ENCODE measurements around the gene FAM47E.

DNA sequence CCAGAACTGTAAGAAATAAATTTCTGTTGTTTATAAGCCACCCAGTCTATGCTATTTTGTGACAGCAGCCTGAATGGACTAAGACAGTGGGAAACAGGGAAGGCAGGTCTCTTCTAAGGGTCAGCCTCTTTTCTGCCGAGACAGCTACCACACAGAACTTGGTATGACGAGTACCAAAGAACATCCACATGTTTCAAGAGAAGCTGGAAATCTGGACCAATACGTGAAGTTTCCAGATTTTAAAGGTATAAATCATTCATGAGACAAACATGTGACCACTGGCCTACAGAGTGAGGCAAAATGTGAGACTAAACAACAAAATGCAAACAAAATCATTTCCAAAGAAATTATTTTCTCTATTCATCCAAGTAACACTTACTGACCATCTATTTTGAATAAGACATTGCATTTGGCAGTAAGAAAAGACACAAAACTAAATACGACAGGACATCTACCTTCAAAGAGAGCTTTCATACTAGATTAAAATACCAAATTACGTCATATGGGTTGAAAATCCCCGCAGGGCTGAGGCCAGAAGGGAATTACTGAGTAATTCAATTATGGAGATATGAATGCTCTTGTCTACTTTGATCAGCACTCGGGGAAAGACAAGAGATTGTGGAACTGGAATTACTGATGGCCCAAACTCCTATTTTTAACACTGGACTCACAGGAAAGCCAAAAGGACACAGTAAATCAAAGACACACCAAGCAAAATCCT is 45.1 kb upstream of the FAM47E start:
- TF ChIP-seq, protein P1, sequence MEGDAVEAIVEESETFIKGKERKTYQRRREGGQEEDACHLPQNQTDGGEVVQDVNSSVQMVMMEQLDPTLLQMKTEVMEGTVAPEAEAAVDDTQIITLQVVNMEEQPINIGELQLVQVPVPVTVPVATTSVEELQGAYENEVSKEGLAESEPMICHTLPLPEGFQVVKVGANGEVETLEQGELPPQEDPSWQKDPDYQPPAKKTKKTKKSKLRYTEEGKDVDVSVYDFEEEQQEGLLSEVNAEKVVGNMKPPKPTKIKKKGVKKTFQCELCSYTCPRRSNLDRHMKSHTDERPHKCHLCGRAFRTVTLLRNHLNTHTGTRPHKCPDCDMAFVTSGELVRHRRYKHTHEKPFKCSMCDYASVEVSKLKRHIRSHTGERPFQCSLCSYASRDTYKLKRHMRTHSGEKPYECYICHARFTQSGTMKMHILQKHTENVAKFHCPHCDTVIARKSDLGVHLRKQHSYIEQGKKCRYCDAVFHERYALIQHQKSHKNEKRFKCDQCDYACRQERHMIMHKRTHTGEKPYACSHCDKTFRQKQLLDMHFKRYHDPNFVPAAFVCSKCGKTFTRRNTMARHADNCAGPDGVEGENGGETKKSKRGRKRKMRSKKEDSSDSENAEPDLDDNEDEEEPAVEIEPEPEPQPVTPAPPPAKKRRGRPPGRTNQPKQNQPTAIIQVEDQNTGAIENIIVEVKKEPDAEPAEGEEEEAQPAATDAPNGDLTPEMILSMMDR (IDR thresholded peaks at IDR 0.05; ENCODE audit: poor library complexity, severe bottlenecking), result no peak
- TF ChIP-seq, protein P2, sequence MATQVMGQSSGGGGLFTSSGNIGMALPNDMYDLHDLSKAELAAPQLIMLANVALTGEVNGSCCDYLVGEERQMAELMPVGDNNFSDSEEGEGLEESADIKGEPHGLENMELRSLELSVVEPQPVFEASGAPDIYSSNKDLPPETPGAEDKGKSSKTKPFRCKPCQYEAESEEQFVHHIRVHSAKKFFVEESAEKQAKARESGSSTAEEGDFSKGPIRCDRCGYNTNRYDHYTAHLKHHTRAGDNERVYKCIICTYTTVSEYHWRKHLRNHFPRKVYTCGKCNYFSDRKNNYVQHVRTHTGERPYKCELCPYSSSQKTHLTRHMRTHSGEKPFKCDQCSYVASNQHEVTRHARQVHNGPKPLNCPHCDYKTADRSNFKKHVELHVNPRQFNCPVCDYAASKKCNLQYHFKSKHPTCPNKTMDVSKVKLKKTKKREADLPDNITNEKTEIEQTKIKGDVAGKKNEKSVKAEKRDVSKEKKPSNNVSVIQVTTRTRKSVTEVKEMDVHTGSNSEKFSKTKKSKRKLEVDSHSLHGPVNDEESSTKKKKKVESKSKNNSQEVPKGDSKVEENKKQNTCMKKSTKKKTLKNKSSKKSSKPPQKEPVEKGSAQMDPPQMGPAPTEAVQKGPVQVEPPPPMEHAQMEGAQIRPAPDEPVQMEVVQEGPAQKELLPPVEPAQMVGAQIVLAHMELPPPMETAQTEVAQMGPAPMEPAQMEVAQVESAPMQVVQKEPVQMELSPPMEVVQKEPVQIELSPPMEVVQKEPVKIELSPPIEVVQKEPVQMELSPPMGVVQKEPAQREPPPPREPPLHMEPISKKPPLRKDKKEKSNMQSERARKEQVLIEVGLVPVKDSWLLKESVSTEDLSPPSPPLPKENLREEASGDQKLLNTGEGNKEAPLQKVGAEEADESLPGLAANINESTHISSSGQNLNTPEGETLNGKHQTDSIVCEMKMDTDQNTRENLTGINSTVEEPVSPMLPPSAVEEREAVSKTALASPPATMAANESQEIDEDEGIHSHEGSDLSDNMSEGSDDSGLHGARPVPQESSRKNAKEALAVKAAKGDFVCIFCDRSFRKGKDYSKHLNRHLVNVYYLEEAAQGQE (IDR thresholded peaks at IDR 0.05; ENCODE audit: borderline replicate concordance), result no peak
- TF ChIP-seq EZH2 (IDR thresholded peaks at IDR 0.05; ENCODE audit: borderline replicate concordance, insufficient read depth, low read length, poor library complexity, severe bottlenecking) (no peak), RAD21 (conservative IDR thresholded peaks at IDR 0.05) (no peak), TAF1 (IDR thresholded peaks at IDR 0.05; ENCODE audit: low read depth) (no peak), POLR2AphosphoS5 (IDR thresholded peaks at IDR 0.05) (no peak), EP300 (conservative IDR thresholded peaks at IDR 0.05; ENCODE audit: poor library complexity, severe bottlenecking) (no peak)

All from neural cell (in vitro differentiated cells).